Skin of body (tissue), 2 donors: ENCODE data around the gene HOXC6. TPM values are rescaled to one million over a fixed set of nuclear protein-coding genes. Genes with fewer than 3 reads are reported as not detected.
"Not testable (repeated sequence)": the region's sequence is repeated elsewhere in the genome, so short reads cannot be mapped to it uniquely, and the experiment has no call there.

Experiments
- DNase-seq: peaks from one replicate; lab custom pipeline; 2025; lab: John Stamatoyannopoulos, UW
- total RNA-seq: library from RNA; depleted of rRNA; stranded (reverse); fragments of >200 nt; gene quantifications from one replicate; pipeline ENCODE4 v1.2.3, GENCODE V29; 2014

The HOXC6 gene
- total RNA-seq, 1 donor from 2014 or later: 6.0 TPM

DNA sequence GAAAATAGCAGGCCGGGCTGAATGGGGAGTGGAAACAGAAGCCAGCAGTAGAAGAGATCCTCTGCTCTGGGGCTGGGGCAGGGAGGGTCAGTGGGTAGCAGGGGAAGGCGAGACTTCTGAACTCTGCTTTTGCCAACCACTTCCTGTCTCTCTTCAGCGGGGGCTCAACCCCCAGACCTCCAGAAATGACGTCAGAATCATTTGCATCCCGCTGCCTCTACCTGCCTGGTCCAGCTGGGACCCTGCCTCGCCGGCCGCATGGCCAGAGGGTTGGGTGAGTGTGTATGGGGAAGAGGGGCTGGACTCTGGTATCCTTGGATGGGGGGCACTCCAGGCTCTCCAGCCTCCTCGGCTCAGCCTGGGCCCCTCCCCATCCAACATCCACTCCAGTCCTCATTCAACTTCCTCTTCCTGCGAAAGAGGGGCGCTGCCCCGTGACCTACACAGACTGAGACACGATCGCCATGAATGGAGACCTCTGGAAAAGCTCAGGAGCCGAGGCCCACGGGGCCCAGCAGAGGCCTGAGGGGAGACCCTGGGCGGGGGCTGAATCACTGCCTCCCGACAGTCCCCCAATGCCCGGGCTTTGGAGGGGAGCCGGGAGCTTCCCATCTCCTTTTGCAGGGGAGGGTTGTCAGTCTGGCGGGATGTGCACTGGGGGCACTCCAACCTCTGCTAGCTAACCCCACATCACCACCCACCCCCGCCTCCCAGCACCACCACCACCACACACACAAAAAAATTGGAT is 24.9 kb downstream of the HOXC6 start:
- no peak for DNase-seq

DNA sequence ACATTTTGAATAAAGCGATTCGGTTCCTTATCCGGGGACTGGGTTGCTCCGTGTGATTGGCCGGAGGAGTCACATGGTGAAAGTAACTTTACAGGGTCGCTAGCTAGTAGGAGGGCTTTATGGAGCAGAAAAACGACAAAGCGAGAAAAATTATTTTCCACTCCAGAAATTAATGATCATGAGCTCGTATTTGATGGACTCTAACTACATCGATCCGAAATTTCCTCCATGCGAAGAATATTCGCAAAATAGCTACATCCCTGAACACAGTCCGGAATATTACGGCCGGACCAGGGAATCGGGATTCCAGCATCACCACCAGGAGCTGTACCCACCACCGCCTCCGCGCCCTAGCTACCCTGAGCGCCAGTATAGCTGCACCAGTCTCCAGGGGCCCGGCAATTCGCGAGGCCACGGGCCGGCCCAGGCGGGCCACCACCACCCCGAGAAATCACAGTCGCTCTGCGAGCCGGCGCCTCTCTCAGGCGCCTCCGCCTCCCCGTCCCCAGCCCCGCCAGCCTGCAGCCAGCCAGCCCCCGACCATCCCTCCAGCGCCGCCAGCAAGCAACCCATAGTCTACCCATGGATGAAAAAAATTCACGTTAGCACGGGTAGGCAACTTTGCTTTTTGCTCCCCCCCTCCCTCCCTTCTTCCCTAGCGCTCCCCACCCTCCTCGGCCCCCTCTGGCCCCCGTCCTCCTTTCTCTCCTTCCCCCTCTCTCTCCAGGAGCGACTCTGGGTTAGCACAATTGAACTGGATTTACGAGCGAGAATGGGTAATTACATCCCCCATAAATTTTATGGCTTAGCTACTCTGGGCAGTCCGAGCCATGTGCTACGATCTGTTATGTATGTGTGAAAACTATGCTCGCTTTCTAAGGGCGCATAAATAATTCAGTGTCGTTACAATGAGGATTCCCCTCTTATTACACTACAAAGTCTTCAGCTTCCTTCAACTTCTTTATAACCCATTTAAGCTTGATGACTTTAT is 25.8 kb downstream of the HOXC6 start, which contains the start of gene HOXC4:
Gene HOXC4, plus strand, starts transcription at position 85 of the 991 bp plus-strand sequence. Its CDS starts 88 bp downstream, at position 173.
- DNase-seq: no peak

DNA sequence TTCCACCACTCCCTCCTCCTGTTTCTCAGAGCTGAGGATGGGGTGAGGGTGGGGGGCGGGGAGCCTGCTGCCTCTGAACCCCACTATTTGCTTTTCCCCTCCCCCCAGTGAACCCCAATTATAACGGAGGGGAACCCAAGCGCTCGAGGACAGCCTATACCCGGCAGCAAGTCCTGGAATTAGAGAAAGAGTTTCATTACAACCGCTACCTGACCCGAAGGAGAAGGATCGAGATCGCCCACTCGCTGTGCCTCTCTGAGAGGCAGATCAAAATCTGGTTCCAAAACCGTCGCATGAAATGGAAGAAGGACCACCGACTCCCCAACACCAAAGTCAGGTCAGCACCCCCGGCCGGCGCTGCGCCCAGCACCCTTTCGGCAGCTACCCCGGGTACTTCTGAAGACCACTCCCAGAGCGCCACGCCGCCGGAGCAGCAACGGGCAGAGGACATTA is 26.5 kb downstream of the HOXC6 start:
- DNase-seq: no peak

DNA sequence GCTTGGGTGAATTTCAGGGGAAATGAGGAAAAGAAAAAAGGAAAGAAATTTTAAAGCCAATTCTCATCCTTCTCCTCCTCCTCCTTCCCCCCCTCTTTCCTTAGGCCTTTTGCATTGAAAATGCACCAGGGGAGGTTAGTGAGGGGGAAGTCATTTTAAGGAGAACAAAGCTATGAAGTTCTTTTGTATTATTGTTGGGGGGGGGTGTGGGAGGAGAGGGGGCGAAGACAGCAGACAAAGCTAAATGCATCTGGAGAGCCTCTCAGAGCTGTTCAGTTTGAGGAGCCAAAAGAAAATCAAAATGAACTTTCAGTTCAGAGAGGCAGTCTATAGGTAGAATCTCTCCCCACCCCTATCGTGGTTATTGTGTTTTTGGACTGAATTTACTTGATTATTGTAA is 27.3 kb downstream of the HOXC6 start:
- no peak for DNase-seq

DNA sequence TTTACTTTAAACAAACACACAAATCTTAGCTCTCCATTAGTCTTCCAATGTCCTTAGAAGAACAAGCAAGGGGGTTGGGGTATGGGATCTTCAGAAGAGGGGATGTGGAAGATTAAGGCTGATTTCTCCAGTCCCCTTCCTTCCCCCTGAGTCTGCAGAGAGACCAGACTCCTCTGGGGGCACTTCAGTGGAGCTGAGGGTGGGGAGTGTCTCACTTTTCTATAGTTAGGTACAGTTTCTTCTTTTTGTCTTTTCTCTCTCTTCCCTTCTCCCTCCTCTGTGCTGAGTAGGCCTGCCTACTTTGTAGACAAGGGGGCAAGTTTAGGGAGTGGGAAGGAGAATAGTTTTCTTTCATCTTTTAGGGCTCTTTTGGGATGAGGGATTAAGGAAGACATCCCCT is 27.9 kb downstream of the HOXC6 start:
- no peak for DNase-seq

DNA sequence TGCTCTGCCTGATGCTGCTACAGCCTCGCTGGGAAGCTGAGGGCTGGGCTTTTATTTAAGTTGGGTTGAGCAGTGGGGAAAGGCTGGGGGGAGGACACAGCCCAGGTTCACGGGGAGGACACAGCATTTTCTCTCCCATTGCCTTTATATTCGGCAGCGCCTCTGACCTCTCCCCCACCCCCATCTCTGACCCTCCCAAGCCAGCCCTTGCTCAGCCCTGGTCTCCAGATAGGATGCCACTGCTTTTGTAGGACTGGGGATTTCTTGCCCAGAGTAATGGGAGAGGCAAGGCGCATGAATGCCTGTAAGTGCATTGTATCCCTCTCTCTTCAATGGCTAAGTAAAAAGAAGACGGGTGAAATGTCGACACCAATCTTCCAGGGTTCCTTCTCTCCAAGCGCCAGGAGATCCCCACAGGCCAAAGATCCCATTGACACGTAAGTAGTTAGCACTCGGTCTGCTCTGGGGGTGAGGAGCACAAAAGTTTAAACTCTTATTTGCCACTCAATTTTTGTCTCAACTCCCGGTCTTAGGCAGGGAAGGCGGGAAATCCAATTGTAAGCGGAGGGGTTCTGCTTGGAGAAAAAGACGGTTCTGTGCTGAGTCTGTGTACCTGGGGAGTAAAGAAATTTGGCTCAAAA is 30.0 kb downstream of the HOXC6 start:
- no peak for DNase-seq

DNA sequence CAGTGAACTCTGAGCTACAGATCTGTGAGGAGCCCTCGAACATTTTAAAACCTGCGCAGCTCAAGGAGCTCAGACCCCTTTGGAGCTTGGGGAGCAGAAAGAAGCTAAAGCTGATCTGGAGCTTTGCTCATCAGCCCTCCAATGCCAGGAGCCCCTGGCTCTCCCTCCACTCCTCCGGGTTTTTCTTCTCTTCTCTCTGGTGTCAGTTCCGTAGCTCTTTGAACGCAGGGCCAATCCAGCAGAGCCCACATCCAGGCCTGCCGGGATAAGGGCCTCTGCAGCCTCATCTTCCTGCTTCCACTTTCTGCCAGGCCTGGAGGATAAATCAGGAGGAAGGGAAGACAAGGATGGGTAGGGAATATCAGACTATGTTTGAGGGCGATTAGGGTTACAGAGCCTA is 31.4 kb downstream of the HOXC6 start:
- no peak for DNase-seq

DNA sequence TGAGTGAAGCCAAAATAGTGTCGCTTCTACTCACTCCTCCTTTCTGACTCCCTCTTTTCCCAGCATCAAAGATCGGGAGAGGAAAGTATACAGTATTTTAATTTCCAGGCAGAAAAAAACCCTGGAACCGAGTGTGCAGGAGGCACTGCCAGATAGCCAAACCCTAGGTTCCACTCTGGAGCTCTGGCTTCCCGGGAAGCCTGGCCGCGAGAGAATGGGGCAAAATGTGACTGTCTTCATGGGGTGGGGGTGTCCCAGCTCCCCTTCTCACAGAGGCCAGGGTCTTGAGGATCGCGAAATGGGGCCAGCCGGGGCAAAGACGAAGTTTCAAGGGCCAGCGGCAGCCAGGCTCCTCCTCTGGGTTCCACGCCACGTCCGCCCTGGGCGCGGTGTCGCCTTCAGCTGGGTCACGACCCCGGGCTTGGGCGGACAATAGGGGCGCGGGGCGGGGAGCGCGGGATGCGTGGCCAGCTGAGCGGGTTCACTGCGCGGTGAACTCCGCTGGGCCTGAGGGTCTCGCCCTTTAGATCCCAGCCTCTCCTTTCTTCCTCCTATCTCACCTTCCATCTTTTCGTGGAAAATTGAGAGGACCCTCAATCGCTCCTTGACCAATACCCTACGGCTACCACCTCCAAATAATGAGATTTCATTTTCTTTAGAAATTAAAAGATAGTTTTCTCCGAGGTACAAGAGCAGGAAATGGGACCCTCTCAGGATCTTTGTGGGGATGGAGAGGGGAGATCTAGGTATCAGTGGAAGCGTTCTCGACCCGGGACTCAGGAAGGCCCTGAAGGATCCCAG is 32.1 kb downstream of the HOXC6 start:
- no peak for DNase-seq

DNA sequence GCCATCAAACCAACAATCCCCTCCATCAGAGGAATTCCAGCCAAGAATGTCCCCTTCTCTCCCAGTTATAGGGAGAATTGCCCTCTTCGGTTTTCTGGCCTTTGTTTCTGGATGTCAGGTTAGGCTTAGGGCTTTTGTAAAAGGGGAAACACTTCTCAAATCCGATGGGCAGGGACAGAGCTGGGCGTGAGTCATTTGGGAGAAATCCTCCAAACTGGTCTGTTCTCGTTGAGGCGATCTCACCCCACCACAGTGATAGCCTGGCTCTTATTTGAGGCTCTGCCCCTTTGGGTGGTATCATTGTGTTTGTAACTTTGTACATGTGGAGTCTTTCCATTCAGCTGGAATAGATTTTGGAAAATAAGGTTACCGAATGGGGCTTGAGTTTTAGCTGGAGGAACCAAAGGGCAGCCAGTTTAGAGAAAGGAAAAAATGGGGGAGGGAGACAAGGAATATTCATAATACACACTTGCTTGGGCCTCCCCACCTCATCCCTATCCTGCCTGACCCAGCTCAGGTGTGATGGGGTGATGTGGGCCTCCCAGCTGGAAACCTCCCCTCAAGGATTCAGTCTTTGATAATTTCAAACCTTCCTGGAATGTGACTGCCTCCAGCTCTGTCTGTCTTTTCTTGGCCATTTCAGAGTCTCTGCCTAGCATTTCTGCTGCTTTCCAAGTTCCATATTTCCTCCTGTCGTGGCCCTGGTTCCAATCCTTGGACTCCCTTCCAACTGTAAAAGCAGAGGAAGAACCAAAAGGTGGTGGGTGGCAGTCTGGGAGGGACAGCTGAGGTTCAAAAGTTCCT is 32.9 kb downstream of the HOXC6 start:
- no peak for DNase-seq

DNA sequence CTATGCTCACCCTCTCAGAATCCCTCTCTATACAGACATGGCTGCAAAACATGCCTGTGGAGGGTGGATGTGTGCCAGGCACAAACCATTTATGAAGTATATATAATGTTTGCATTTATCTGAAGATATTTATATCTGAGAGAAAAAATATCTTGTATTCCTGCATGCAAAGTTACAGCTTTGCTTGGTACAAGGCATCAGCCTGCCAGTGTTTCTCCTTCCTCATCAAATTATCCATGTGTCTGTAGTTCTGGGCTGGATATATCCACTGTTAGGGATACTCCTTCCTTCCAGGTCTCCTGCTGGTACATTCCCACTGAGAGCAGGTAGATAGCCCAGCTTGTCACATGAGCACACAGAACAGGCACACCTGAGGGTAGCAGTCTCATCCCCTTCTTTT is 37.4 kb downstream of the HOXC6 start:
- no peak for DNase-seq

DNA sequence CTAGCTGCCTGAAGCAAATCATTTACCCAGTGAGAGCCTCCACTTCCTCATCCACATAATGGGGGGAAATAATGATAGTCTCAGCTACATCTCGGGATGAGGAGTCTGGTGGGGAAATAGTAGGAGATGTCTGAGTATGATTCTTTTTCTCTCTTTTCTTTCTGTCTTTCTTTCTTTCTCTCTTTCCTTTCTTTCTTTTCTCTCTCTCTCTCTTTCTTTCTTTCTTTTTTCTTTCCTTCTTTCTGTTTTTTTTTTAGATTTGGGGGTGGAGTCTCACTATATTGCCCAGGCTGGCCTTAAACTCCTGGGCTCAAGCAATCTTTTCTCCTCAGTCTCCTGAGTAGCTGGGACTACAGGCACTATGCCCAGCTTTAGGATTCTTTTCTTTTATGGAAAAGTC is 38.2 kb downstream of the HOXC6 start:
- DNase-seq: no peak

DNA sequence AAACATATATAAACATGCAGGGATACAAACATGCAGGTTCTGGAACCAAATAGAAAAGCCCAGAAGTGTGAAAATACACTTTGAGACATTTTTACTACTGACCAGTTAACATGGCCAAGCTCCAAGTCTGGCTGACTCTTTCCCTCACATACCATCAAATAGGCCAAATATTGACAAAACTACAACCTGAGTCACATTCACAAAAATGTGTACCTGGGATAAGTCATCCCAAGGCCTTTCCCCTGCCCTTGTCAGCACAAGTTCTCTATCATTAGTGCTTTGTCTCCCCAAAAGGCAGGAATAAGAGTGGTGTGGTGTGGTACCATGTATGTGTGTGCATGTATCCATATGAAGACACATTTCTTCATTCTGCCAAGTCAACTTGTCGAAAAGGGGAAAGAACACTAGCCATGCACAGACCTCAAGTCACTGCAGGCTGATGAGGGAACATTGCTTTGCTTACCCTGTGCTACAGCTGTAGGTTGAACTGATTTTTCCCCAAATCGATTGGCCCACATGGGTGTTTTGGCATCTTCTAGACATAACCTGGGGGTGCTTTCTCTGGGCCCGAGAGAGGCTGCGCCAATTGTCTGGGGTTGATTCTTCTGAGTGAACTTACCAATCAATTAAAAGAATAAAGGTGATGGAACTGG is 40.3 kb downstream of the HOXC6 start:
- no peak for DNase-seq

DNA sequence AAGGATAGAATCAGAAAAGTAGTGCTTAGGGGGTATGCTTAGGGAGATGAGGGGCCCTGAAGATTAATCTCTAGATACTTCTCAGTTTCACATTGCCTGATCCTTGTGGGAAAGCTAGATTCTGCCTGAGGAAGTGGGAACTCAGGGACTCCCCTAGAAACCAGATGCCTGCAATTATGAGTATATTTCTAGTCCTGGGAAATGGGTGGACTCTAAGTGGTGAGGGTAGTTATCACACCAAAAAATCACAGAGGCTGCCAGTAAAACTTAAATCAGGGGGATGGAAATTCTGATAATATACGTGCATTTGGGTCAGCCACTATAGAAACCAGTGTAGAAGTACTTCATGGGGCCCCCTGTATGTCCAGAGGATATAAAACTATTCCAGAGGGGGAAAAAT is 43.7 kb downstream of the HOXC6 start:
- DNase-seq: no peak

DNA sequence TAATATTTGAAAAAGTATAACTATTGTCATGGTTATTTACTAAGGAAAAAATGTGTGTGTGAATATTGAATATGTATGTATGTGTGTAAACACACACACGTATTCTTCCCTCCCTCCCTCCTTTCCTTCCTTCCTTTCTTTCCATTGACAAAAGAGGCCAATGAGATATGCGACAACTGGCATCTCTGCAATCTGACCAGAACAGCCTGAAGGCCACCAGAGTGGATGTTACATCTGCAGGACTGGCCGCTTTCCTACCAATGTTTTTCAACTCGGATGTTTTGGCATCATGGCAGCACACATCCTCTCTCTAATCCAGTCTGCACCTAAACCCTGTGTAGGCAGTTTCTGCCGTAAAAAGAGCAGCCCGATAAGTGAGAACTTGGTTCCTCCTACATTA is 46.1 kb downstream of the HOXC6 start:
- DNase-seq: no peak

DNA sequence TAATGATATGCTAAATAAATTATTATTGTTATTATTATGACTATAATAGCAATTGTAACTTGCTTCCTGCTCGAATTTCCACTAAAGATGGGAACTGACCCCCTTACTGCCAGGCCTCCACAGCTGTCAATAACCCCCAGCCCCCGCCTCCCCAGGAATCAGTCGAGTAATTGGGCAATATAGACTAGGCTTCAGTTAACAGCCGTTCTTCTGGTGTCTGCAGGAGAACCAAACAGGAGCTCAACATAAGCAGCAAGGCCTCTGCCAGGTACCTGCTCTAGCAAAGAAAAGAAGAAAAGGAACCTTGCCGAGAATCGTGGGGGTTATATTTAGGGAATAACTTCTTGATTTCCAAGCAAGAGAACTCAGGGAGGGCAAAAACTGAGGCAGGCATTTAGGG is 47.2 kb downstream of the HOXC6 start:
- no peak for DNase-seq

DNA sequence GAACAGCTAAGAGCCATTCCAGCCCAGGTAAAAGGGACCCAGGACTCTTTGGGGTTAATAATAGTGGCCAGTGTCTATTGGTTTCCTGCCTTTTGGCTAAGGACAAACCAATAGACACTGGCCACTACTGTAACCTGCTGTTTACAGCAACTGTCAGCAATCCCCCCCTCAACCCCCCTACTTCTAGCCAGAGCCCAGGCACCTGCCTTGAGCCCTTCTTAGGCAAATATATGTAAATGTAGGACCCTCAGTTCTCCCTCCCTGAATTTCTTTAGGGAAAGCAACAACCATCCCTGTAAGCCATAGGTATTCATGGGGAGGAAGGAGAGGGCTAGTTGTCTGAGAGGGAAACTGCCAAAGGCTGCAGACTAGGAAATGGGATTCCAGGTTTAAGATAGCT is 47.7 kb downstream of the HOXC6 start:
- DNase-seq: no peak

DNA sequence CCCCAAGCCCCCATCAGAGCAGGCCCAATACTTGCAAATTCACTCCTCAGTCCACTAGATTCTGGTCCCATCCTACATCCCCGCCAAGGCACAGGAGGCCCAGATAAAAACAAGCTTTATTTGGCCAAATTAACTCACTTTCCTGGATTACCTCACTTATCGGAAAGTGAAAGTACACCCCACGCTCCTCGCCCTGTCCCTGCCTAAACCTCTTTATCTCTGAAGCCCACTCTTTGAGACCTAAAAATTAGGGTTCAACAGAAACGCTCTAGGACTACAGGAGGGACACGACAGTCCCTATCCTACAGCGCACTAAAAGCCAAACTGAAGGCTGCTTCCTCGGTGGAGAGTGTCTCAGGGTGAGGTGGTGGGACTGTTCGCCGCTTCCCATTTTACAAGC is 49.6 kb downstream of the HOXC6 start:
- not testable (repeated sequence) for DNase-seq

DNA sequence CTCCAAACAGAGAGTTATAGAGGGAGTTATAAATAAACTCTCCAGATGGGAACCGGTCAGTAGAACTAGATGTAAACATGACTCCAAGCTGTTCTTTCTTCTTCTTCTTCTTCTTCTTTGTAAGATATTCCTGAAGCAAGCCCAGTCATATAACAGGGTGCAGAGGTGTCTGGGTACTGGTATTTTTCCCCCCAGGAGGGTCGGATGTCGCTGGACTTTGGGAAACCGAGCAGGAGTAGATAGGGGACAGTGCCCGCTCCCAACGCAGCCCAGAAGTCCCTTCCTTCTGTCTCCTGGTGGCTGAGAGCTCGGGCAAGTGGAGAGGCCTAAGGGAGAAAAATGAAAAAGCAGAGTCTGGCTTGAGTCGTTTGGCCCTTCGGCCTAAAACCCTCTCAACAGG is 50.9 kb downstream of the HOXC6 start:
- DNase-seq: not testable (repeated sequence)
